Fibroblast of mammary gland (primary cell): ENCODE measurements around the gene USH1C.

Experiments used
- DNase-seq: peaks from one replicate; pipeline ENCODE4 v3.0.0-alpha.2; 2010; ENCODE audit warnings: low read depth
- H3K4me3 ChIP-seq: 2 replicates; pipeline ENCODE4 v1.5.1; 2011; ENCODE audit warnings: low read depth, mild to moderate bottlenecking, low read length, moderate library complexity; ENCODE audit not compliant: control insufficient read depth
- CTCF ChIP-seq: conservative IDR thresholded peaks from 2 replicates; pipeline ENCODE4 v1.5.1; 2011; ENCODE audit warnings: low read depth, low read length, inconsistent platforms; ENCODE audit not compliant: control insufficient read depth, insufficient read depth

Gene USH1C

GRCh38 chr11:17533778-17534415 is 10.3 kb downstream of the USH1C start:
- DNase-seq: no peak
- no peak for TF ChIP-seq CTCF
- H3K4me3 ChIP-seq: no peak overlapping the region

GRCh38 chr11:17533341-17533740 is 10.9 kb downstream of the USH1C start:
- no peak overlapping the region for H3K4me3 ChIP-seq
- no peak for DNase-seq
- no peak for TF ChIP-seq CTCF

- DNase-seq: no peak
- TF ChIP-seq CTCF: no peak
These were observed 11.4 kb downstream of the USH1C start for GRCh38 chr11:17532784-17533183.

GRCh38 chr11:17531636-17532113 is 12.5 kb downstream of the USH1C start:
- no peak for TF ChIP-seq CTCF
- DNase-seq: peak; percentile 49
- no peak overlapping the region for H3K4me3 ChIP-seq

More at GRCh38 chr11:17532784-17533183, 11.4 kb downstream of the USH1C start:
- no peak overlapping the region for H3K4me3 ChIP-seq

GRCh38 chr11:17531071-17531600 is 13.1 kb downstream of the USH1C start:
- H3K4me3 ChIP-seq: no peak overlapping the region
- TF ChIP-seq CTCF: no peak
- no peak for DNase-seq

- H3K4me3 ChIP-seq: no peak overlapping the region
- no peak for TF ChIP-seq CTCF
- no peak for DNase-seq
These were observed 14.4 kb downstream of the USH1C start for GRCh38 chr11:17529844-17530185.
